ENCODE measurements around the gene SNX1.

Gene SNX1

DNA sequence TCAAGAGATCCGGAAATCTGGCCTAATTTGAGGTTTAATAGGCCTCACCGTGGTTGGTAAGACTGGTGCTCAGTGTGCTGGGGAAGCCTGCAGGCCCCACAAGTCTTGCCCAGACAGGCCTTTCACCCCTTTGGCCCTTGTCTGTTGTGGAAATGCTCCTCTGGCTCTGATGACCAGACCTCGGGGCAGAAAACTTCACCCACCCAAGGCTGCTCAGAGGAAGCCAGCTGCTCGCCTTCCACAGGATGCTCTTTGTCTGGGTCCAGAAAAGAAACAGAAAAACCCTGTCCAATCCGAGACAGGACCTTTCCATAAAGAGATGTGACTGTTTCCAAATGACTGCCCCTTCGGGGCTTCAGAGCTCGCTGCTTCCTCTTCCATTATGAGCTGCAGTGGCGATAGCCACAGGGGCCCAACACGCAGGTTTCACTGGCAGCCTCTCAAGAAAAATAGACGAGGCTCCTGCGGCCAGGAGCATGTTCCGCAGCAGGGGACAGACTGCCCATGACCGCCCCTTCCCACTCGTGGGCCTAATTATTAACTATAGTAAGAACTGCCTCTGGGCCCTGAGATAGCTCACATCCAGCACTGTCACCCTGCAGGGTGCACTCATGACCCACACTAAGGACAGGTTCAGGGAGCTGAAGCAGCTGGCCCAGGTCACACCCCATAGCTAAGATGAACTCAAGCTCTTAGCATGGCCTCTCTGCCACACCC is 48.9 kb downstream of the SNX1 start:
- in situ Hi-C loops (cut with MboI; ENCODE audit: low sequenced_read_pairs) = no loop called here

DNA sequence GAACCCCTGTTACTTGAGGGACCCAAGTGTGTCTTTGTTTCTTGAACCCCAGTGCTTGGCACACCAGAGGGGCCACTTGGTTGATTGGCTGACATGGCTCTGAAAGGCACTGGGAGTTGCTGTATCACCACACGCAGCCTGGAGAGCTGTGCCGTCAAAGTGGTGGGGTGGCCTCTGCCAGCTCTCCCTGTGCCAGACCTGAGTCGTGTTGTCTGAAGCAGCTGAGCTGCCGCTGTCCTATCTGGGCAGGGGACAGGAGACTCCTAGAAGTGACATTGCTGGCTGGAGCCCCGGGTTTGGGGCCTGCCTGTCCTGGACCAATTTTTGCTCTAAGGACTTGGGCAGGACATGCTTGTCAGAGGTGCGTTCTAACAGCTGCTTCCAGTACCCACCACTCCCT is 50.3 kb downstream of the SNX1 start:
- in situ Hi-C loops (cut with MboI; ENCODE audit: low sequenced_read_pairs) = no loop called here

DNA sequence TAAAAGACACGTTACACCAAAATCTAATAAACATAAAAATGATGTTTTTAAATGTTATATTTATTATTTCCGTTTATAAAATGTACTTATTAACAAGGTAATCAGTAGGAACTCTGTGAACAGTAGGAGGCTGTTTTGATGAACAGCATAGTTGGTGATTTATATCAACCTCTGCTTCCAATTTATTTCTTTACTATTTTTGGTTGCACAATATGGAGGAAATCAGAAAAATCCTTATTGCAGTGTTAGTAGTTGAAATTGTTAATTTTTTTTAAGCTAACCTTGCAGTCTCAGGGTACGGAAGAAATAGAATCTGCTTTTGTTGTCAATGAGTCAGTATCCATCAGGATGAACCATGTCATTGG is 50.7 kb downstream of the SNX1 start:
- in situ Hi-C loops (cut with MboI; ENCODE audit: low sequenced_read_pairs) = no loop called here

DNA sequence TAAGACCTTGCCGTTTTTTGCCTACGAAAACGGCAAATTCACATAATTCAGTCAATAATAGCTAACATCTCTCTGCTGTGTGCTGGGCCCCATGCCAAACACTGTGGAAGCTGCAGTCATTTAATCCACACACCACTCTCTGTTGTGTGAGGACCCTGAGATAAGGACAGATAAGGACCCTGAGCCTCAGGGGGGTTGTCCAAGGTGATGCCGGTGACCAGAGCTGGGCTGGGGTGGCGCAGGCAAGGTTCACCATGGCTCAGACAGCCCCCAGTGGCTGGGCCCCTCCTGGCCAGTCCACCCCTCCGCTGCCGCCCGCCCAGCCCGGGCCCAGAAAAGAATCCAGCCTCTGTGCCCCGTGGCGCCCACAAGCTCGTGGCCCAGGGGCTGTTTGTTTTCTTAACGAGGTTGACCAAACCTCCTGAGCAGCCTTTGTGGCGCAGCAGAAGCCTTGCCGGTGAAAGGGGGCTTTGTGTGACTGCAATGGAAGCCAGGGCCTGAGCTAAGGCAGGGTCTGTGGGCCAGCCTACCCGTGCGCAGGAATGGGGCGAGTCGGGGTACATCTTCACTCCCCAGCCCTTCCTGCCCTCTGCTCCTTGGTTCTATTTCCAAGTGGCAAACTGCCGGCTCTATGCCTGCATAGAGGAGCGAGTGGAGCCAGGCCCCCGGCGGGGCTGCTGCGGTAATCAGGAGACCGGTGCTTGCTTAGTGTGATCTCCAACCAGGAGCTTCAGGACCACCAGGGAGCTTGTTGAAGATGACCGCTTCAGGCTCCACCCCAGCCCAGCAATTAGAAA is 51.3 kb downstream of the SNX1 start:
- in situ Hi-C loops (cut with MboI; ENCODE audit: low sequenced_read_pairs) = no loop called here

DNA sequence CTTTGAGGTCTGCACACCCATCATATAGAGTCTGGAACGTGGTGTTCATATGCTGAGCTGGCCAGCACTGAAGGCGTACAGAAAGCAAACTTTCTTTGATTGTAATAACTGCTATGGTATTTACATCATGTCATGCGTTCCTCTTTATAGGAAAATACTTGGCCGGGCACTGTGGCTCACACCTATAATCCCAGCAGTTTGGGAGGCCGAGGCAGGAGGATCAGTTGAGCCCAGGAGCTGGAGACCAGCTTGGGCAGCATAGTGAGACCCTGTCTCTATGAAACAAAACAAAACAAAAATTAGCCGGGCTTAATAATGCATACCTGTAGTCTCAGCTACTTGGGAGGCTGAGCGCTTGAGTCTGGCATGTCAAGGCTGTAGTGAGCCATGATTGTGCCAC is 52.4 kb downstream of the SNX1 start:
- in situ Hi-C loops (cut with MboI; ENCODE audit: low sequenced_read_pairs) = no loop called here

DNA sequence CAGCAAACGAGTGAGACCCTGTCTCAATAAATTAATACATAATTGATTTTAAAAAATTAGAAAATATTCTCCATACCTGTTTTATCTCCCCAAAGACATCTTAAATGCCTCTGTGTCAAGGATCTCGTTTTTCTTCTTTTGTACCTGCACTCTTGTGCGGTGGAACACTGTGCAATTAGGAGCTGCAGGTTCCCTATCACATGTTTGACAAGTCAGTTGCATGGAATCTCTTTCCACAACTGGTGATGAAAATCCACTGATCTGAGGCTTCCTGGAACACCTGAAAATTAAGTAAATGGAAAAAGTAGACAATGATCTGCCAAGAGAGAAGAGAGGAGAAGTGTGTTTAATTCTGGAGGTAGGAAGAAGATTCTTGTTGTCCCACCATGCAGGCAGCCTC is 52.8 kb downstream of the SNX1 start:
- in situ Hi-C loops (cut with MboI; ENCODE audit: low sequenced_read_pairs) = no loop called here

DNA sequence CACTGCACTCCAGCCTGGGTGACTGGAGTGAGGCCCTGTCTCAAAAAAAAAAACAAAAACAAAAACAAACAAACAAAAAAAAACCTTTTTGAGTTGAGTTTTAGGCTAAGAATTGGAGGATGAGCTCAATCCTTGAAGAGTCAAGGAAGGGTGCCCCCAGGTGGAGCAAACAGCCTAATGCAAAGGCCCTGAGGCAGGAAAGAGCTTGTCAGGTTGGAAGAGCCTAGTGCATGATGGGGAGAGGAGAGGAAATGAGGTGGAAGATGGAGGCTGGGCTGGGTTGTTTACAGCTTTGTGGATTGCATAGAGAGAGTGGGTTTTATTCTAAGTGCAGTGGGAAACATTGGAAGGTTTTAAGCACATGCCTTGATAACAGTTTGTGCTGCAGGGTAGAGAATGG is 53.6 kb downstream of the SNX1 start:
- in situ Hi-C loops (cut with MboI; ENCODE audit: low sequenced_read_pairs) = no loop called here

DNA sequence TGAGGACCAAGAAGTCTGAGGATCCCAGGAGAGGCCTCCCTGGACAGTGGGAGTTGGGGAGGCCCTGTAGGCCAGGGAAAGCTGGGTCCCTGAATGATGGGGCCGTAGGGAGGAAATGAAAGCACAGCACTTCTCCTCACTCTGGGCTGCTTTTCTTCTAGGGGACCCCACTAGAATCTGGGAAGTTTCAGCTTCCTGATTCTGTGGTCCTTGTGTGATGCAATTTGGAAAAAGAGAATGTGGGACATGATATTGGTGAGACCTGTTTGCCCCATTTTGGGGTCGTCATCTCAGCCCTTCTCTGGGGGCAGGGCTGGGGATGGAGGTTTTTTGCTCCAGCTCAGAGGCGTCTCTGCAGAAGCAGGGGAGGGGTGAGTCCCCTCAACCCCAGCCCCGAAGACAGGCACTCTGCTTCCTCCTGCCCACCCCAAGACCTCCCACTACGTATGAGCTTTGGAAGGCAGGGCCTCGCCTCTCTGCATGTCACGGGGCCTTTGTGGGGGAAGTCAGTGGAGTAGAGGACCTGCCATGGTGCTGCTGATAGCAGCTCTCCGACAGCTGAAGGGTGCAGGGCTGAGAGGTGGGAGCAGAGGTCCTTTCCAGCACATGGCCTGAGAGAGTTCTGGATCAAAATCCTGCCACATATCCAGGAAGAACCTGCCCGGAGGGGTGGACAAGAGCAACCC is 54.3 kb downstream of the SNX1 start:
- in situ Hi-C loops (cut with MboI; ENCODE audit: low sequenced_read_pairs) = no loop called here

DNA sequence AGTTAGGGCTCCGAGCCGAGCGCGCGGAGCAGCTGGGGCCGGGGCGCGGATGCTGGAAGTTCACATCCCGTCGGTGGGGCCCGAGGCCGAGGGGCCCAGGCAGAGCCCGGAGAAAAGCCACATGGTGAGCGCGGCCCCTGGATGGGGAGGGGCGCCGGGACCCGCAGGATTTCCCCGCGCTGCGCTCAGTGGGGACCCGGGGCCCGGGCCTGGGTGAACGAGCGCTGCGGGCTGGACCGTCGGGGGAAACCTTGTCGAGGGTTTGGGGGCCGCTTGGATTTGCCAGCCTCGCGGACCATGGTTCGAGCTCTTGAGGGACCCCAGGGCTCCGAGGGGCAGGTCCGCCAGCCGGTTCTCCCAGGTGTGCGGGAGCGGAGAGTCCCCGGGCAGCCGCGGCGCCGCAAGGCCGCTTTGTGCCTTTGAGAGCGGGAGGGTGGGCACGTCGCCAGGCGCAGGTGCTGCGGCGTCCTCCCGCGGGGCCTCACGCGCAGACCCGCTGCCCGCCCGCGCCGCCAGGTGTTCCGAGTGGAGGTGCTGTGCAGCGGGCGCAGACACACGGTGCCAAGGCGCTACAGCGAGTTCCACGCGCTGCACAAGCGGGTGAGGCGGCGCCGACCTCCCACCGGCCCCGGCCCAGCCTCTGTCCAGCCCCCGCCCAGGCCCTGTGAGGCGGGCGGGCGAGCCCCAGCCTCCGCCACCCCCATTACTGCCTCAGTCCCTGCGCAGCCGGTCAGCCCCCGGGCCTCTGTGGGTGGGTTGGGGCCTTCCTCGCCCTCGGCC is 56.1 kb downstream of the SNX1 start, which contains the start of gene SNX22:
TSS of gene SNX22 (plus strand) at position 5 of the 780 bp plus-strand sequence. CDS start at position 50, 45 bp downstream.
- in situ Hi-C loops (cut with MboI; ENCODE audit: low sequenced_read_pairs) = no loop called here

DNA sequence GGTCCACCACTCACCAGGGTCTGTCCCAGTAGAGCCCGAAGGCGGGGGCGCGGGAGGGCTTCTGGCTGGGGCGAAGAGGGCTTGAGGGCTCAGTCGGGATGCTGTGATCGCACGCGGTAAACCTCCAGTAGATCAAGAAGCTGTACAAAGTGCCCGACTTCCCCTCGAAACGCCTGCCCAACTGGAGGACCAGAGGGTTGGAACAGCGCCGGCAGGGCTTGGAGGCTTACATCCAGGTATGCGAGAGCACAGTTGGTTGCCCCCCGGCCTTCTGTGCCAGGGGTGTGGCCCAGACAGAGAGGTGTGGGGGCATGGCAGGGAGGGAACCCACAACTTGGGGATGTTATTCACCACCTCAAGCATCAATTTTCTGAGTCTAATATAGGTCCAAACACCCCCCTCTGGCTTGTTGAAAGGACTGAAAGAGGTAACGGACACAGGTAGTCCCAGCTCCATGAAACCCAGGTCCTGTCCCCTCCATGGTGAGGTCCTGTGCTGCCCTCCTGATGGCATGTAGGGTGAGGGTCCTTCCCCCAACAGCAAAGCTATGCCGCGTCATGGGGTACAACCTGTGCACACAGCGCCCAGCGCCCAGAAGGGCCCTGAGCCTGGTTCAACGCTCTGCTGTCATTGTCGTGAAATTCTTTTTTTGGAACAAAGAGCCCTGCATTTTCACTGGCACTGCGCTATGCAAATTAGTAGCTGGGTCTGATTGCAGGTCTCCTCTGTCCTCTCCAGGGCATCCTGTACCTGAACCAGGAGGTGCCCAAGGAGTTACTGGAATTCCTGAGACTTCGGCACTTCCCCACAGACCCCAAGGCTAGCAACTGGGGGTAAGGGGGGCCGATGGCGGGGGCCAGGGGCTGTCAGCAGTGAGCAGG is 57.0 kb downstream of the SNX1 start:
- in situ Hi-C loops (cut with MboI; ENCODE audit: low sequenced_read_pairs) = no loop called here

DNA sequence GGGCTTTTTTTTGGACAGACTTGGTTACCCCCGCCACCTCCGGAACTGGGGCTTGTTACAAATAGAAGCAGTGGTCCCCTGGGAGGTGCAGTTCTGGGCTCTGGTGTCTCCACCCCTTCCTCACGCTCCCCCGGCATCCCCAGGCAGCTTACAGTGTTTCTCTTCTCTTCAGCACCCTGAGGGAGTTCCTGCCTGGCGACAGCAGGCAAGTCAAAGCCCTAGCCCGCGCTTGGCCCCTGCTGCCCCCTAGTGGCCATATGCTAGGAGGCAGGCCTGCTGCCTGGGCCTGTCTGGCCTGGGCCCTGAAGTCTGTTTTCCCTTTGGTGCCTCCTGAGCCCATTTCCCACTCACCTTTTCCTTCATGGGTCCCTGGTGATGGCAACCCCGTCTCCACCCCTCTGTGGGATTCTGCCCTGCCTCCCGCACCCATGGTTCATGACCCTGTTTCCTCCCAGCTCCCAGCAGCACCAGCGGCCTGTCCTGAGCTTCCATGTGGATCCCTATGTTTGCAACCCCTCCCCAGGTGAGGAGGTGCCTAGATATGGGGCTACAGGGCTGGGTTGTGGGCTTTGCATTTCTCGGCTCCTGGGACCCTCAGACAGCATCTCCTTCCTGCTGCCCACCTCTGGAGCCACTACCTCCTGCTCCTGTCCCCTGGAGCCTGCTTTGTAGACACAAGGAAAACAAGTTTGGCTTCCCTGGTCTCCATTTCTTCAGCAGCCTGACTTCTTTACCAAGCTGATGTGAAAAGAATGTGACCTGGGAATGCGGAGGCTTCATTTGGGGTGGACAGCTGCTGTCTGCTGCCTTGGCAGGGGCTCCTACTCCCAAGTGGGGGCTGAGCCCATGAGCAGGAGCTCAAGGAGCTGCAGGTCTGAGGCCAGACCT is 57.9 kb downstream of the SNX1 start:
- in situ Hi-C loops (cut with MboI; ENCODE audit: low sequenced_read_pairs) = no loop called here

DNA sequence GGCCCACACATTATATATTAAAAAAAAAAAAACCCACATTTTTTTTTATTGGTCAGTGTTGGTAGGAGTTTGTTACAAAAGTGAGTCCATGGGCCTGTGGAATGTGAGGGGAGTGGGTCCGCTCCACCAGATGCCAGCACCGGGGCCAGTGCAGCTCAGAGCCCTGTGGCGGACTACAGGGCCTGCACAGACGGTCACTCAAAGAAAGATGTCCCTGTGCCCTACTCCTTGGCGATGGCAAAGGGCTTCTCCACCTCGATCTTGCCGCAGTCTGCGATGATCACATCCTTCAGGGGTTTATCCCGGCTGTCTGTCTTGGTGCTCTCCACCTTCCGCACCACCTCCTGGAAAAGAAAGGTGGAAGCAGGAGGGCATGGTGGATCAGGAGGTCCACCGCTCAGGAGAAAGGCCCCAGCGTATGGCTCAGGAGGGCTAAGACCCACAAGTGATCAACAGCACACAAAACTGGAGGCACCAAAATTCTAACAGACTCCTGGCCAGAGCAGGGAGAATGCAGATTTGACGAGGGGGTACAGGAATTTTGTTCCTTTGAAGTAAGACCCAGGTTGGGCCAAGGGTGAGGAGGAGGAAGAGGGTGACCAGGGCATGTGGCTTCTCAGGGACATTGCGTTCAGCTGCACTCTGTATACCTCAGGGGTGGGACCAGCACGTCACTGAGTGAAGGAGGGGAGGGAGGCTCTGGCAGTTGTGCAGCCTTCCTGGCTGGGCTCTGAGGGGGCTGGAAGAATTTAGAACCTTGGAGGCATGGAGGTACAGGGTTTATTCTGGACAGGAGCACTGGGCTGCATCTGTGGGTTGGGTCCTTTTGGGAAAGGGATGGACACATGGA is 60.2 kb downstream of the SNX1 start:
- in situ Hi-C loops (cut with MboI; ENCODE audit: low sequenced_read_pairs) = no loop called here

DNA sequence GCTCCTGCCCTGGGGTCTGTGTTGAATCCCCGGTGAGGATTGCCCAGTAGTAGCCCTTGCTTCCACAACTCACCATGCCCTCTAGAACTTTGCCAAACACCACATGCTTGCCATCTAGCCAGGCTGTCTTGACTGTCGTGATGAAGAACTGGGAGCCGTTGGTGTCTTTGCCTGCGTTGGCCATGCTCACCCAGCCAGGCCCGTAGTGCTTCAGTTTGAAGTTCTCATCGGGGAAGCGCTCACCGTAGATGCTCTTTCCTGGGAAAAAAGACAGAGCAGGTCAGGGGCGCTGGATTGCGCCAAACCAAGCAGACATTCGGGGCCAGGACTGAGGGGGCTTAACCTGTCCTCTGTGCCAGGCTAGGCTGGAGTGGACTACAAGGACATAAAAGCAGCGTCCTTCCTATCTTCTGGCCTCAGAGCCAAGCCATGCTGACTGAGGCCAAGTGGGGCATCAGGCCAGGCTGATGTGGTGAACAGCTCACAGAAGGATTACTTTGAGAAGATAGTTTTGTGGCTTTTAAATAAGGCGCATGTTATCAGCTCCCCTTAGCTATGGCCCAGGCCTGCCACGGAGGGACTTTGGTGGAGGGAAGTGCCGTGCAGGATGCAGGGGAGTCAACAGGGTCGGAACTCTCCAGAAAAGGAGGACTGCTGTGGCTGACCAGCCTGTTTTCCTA is 61.0 kb downstream of the SNX1 start:
- in situ Hi-C loops (cut with MboI; ENCODE audit: low sequenced_read_pairs) = no loop called here

DNA sequence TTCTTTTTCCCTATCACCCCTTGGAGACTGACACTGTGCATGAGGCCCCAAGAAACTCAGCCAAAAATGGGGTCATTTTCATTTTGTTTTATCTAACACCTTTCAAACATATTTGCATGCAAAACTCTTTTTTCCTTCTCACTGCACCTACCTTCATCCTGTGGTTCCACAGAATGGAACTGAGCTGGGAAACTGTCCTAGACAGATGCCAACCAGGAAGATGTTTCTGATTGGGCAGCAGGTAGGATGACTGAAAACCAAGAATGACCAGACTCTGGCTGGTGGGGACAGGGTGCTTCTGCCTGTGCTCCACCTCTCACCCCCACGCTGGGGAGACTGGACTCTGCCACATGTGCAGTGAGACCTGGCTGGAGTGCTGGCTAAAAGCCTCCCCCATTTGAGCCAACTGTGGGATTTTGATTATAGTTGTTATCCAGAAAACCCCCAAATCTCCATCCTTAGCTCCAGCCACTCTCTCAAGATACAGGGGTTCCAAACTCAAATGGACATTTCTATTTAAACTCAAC is 61.9 kb downstream of the SNX1 start:
- in situ Hi-C loops (cut with MboI; ENCODE audit: low sequenced_read_pairs) = no loop called here

DNA sequence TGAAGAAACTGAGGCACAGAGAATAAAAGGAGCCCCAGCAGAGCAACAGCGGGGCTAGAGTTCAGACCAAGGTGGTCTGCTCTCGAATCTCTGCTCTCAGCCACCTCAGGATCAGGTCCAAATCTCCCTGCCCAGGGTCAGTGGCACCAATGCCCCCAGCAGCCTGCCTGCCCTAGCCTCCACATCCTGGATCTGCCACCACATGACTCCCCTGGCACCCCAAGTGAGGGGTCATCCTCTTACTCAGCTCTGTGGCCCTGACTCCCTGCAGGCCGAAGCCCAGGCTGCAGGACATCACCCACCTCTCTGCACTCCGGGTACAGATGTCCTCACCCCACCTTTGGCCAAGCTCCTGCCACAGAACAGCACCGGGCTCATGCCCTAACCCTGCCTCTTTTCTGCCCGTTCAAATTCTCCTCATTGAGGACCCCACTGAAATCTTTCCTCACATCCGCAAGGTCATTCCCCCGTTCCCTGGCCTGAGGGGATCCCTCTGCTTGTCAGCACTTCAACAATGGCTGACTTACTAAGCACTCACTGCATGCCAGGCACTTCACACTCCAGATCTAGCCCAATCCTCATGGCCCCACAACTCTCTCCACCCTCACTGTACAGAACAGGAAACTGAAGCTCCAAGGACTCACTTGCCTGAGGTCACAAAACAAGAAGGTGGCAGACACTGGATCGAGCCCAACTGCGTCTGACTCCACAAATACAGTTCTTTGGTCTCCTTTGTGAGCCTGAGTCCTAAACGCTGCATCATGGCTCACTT is 62.8 kb downstream of the SNX1 start:
- in situ Hi-C loops (cut with MboI; ENCODE audit: low sequenced_read_pairs) = no loop called here

DNA sequence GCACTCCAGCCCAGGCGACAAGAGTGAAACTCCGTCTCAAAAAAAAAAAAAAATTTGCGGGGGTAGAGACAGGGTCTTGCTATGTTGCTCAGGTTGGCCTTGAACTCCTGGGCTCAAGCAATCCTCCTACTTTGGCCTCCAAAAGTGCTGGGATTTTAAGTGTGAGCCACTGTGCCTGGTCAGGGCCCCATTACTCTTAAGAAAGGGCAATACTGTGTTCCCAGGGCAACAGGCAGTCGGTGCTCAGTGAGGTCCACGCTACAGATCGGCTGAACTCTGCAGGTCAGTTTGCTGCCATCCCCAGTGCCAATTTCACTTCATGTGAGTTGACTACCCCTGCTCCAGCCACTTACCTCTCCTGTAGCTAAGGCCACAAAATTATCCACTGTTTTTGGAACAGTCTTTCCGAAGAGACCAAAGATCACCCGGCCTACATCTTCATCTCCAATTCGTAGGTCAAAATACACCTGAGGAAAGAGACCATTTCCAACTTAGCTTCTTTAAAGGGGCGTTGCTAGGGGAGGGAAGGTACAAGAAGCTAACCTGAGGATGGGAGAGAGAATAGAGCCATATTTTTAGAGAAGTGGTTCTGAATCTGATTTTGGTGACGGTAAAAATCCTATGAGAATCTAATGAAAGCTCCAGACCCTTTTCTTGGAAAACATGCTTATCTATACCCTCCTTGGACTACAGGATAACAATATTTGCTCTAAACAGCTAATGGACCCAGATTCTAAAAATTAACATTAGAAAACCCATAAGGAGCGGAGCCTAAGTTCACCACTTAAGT is 66.1 kb downstream of the SNX1 start:
- in situ Hi-C loops (cut with MboI; ENCODE audit: low sequenced_read_pairs) = no loop called here
